Vagina (tissue), 2 donors: ENCODE measurements around the gene ANXA3. TPM values are rescaled to one million over a fixed set of nuclear protein-coding genes. Genes with fewer than 3 reads are reported as not detected.

Experiments
- DNase-seq, 2 donors: peaks; one replicate each; pipeline ENCODE4 v3.0.0-alpha.2; 2017; ENCODE audit errors: extremely low spot score in 2 of 2
- H3K27ac ChIP-seq: fragments of 200-600 bp; sonication (generic); one replicate; pipeline ENCODE4 v1.5.1; 2019
- H3K27me3 ChIP-seq: fragments of 200-600 bp; sonication (generic); one replicate; pipeline ENCODE4 v1.5.1; 2019
- H3K36me3 ChIP-seq, 2 donors: fragments of 200-600 bp; sonication (generic); one replicate each; pipeline ENCODE4 v1.5.1; 2017 to 2019
- H3K4me1 ChIP-seq: fragments of 200-600 bp; sonication (generic); one replicate; pipeline ENCODE4 v1.5.1; 2019
- H3K4me3 ChIP-seq, 2 donors: fragments of 200-600 bp; sonication (generic); 1 replicate in 1 of 2; 2 replicates in 1 of 2; pipeline ENCODE4 v1.5.1; 2016 to 2019
- H3K9me3 ChIP-seq: fragments of 200-600 bp; sonication (generic); one replicate; pipeline ENCODE4 v1.5.1; 2019
- POLR2A ChIP-seq, 2 donors: fragments of 450-650 bp; IDR thresholded peaks; one replicate each; pipeline ENCODE4 v1.6.1; 2017; ENCODE audit warnings: antibody characterized with exemption in 2 of 2, mild to moderate bottlenecking in 2 of 2, moderate library complexity in 2 of 2
- POLR2AphosphoS5 ChIP-seq, 2 donors: sonication (generic); formaldehyde crosslinking; IDR thresholded peaks; one replicate each; pipeline ENCODE4 v1.9.0; 2017; ENCODE audit warnings: antibody characterized with exemption in 2 of 2, mild to moderate bottlenecking in 2 of 2, low read depth in 1 of 2; ENCODE audit not compliant: insufficient read depth in 1 of 2
- intact Hi-C: fragments of 100-400 bp; cut with DNase I; formaldehyde crosslinking; loops from one replicate; pipeline ENCODE4 v1.15.1; 2023
- total RNA-seq: library from RNA; depleted of rRNA; stranded (reverse); fragments of >200 nt; gene quantifications from one replicate; pipeline ENCODE4 v1.2.3, GENCODE V29; 2016
- TF ChIP-seq, protein P1 (sequence below), 3 experiments: fragments of 450-650 bp in 2 of 3; fragments of 200-600 bp in 1 of 3; sonication (generic) in 1 of 3; IDR thresholded peaks; one replicate each; pipeline ENCODE4 v1.5.1; 2017 to 2019; ENCODE audit warnings: antibody characterized with exemption in 3 of 3, mild to moderate bottlenecking in 2 of 3, moderate library complexity in 2 of 3

Gene ANXA3
- total RNA-seq, 1 donor from 2014 or later = 11.8 TPM

- intact Hi-C loops = no loop called here
- TF ChIP-seq, protein P1, sequence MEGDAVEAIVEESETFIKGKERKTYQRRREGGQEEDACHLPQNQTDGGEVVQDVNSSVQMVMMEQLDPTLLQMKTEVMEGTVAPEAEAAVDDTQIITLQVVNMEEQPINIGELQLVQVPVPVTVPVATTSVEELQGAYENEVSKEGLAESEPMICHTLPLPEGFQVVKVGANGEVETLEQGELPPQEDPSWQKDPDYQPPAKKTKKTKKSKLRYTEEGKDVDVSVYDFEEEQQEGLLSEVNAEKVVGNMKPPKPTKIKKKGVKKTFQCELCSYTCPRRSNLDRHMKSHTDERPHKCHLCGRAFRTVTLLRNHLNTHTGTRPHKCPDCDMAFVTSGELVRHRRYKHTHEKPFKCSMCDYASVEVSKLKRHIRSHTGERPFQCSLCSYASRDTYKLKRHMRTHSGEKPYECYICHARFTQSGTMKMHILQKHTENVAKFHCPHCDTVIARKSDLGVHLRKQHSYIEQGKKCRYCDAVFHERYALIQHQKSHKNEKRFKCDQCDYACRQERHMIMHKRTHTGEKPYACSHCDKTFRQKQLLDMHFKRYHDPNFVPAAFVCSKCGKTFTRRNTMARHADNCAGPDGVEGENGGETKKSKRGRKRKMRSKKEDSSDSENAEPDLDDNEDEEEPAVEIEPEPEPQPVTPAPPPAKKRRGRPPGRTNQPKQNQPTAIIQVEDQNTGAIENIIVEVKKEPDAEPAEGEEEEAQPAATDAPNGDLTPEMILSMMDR (IDR thresholded peaks at IDR 0.05) = no peak
- no peak for TF ChIP-seq POLR2A (IDR thresholded peaks at IDR 0.05)
- no peak for TF ChIP-seq POLR2AphosphoS5 (IDR thresholded peaks at IDR 0.05; ENCODE audit: insufficient read depth in 1 of 2, low read depth in 1 of 2)
- Histone ChIP-seq H3K4me3 (no peak overlapping the region), H3K27me3 (no peaks in the 10 kb centered on the region), H3K9me3 (no peaks in the 10 kb centered on the region), H3K4me1 (peaks cover 8% of the 10 kb centered on the region), H3K36me3 (no peaks in the 10 kb centered on the region), H3K27ac (no peak overlapping the region)
- DNase-seq = no peak
Observed at GRCh38 chr4:78638337-78639172, 87.0 kb downstream of the ANXA3 start.

GRCh38 chr4:78640714-78641113 is 89.1 kb downstream of the ANXA3 start:
- H3K27me3 ChIP-seq = no peaks in the 10 kb centered on the region
- H3K4me3 ChIP-seq = no peak overlapping the region
- TF ChIP-seq POLR2AphosphoS5 (IDR thresholded peaks at IDR 0.05; ENCODE audit: insufficient read depth in 1 of 2, low read depth in 1 of 2) (no peak), POLR2A (IDR thresholded peaks at IDR 0.05) (no peak)
- TF ChIP-seq, protein P1 (IDR thresholded peaks at IDR 0.05) = no peak
- H3K36me3 ChIP-seq = no peaks in the 10 kb centered on the region
- H3K4me1 ChIP-seq = peaks cover 19% of the 10 kb centered on the region
- intact Hi-C loops = loop anchor here (10.0 kb wide), 1 partner anchor 224 kb away; no protein-coding TSS in a partner anchor
- H3K27ac ChIP-seq = no peak overlapping the region
- H3K9me3 ChIP-seq = no peaks in the 10 kb centered on the region
- no peak for DNase-seq

DNA sequence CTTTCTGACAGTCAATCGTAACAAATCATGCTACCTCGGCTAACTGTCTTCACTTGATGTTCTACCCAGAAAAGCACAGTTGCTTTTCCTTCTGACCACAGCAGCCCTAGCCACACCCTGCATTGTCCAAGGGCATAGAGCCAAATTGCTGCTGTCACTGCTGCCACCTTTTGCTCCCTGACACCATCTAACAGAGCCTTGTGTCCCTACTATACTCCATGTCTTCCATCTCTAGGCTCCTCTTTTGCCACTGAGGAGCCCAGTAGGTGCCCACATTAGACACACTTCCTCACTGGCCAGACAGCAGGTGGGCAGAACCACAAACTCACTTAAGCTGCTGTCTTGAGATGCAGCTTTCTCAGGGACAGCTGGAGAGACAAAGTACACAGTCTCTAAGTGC is 91.4 kb downstream of the ANXA3 start:
- peaks cover 36% of the 10 kb centered on the region for H3K4me1 ChIP-seq
- intact Hi-C loops = loop anchor here (10.0 kb wide), 1 partner anchor 222 kb away; no protein-coding TSS in a partner anchor
- H3K4me3 ChIP-seq = no peak overlapping the region
- H3K36me3 ChIP-seq = no peaks in the 10 kb centered on the region
- no peak for DNase-seq
- no peaks in the 10 kb centered on the region for H3K9me3 ChIP-seq
- TF ChIP-seq POLR2A (IDR thresholded peaks at IDR 0.05) (no peak), POLR2AphosphoS5 (IDR thresholded peaks at IDR 0.05; ENCODE audit: insufficient read depth in 1 of 2, low read depth in 1 of 2) (no peak)
- TF ChIP-seq, protein P1 (IDR thresholded peaks at IDR 0.05) = no peak
- no peaks in the 10 kb centered on the region for H3K27me3 ChIP-seq
- H3K27ac ChIP-seq = no peak overlapping the region

GRCh38 chr4:78644063-78644691 is 92.6 kb downstream of the ANXA3 start:
- intact Hi-C loops = loop anchor here (10.0 kb wide), 1 partner anchor 221 kb away; no protein-coding TSS in a partner anchor
- no peaks in the 10 kb centered on the region for H3K9me3 ChIP-seq
- no peaks in the 10 kb centered on the region for H3K36me3 ChIP-seq
- TF ChIP-seq, protein P1 (IDR thresholded peaks at IDR 0.05) = no peak
- no peak for TF ChIP-seq POLR2A (IDR thresholded peaks at IDR 0.05)
- no peak for TF ChIP-seq POLR2AphosphoS5 (IDR thresholded peaks at IDR 0.05; ENCODE audit: insufficient read depth in 1 of 2, low read depth in 1 of 2)
- no peaks in the 10 kb centered on the region for H3K27me3 ChIP-seq
- no peak overlapping the region for H3K4me3 ChIP-seq
- no peak overlapping the region for H3K27ac ChIP-seq
- no peak for DNase-seq
- peaks cover 36% of the 10 kb centered on the region for H3K4me1 ChIP-seq
